Skeletal muscle satellite cell (primary cell): ENCODE data around the gene CHAF1A.

Source experiments
- H3K27me3 ChIP-seq: 2 replicates; pipeline ENCODE4 v1.7.0; 2013; ENCODE audit warnings: low read length; ENCODE audit not compliant: control insufficient read depth, insufficient read depth
- H3K36me3 ChIP-seq: 2 replicates; pipeline ENCODE4 v1.7.0; 2013; ENCODE audit warnings: mild to moderate bottlenecking, control low read depth, low read length; ENCODE audit not compliant: insufficient read depth
- H3K4me1 ChIP-seq: 2 replicates; pipeline ENCODE4 v1.7.0; 2013; ENCODE audit warnings: low read length; ENCODE audit not compliant: control insufficient read depth, insufficient read depth
- H3K4me2 ChIP-seq: 2 replicates; pipeline ENCODE4 v1.7.0; 2013; ENCODE audit warnings: mild to moderate bottlenecking, low read length
- H3K4me3 ChIP-seq: 2 replicates; pipeline ENCODE4 v1.7.0; 2013; ENCODE audit warnings: low read length
- H3K9ac ChIP-seq: 2 replicates; pipeline ENCODE4 v1.7.0; 2013; ENCODE audit warnings: mild to moderate bottlenecking, low read depth, low read length, moderate library complexity
- H3K9me3 ChIP-seq: replicated peaks from 2 replicates; pipeline ENCODE4 v1.7.0; 2013; ENCODE audit warnings: mild to moderate bottlenecking, control low read depth, low read length

The CHAF1A gene

GRCh38 chr19:4447327-4448146 lies 45.1 kb downstream of the CHAF1A start:
- Histone ChIP-seq H3K4me1 (no peaks in the 10 kb centered on the region), H3K27me3 (no peaks in the 10 kb centered on the region), H3K36me3 (peaks cover 70% of the 10 kb centered on the region), H3K4me2 (no peak overlapping the region), H3K9ac (no peak overlapping the region), H3K9me3 (no peaks in the 10 kb centered on the region), H3K4me3 (no peak overlapping the region)

DNA sequence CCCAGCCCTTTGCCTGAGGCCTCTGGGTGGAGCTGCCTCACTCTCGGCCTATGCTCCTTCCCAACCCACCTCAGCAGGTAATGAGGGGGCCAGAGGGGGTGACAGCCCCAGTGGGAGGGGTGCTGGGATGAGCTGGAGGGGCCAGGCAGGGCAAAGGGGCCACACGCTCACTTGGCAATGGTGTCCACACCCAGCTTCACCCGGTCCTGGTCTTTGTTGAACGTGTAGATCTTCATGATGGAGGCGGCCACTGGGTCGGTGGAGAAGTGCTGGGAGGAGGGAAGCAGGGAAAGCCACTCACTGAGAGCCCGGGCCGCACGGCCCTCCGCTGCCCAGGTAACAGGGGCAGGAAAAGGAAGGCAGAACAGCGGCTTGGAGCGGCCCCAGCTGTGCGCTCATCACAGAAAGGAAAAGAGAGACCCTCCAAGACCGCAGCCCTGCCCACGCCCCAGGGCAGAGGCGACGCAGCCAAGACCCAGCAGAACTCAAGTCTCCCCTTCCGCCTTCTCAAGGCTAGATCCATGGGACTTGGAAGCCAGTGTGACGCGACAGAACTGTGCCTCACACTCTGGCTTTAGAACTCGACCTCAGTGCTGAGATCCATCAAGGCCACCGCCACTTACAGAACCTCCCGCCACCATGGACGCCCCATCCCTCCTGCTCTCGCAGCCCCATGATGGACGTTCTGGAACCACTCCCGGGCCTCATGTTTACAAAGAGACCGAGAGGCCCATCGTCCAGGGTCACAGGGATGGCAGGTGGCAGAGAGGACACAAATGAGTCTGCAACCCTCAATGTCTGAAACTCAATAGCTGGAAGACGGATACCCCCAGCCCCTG lies 45.9 kb downstream of the CHAF1A start:
- Histone ChIP-seq H3K27me3 (no peaks in the 10 kb centered on the region), H3K4me2 (no peak overlapping the region), H3K9me3 (no peaks in the 10 kb centered on the region), H3K4me3 (no peak overlapping the region), H3K36me3 (peaks cover 78% of the 10 kb centered on the region), H3K4me1 (no peaks in the 10 kb centered on the region), H3K9ac (no peak overlapping the region)

DNA sequence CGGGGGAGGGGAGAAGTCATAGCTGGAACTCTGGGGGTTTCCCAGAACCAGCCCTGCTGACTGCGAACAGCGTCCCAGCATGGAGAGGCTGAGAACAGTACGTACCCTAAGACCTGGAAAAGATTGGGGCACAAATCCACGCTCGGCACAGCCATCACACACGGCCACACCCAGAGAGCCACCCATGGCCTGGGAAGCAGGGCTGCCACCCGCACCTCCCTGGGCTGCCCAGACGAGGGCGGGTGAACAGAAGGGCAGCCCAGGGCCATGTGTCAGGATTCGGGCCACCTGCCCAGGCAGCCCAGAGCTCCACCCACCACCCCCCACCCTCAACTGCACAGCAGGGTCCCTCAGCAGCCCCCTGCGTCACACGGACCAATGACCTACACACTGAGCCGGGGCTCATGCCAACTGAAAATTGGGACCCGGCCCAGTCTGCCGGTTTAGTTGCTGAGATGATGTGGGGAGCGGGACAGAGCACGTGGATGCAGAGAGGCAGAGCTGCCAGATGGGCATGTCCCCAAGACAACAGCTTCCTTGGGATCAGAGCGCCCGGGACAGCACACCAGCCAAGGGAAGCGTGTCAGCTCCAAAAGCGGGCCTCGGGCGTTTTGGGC lies 46.7 kb downstream of the CHAF1A start:
- Histone ChIP-seq H3K36me3 (peaks cover 84% of the 10 kb centered on the region), H3K4me1 (no peaks in the 10 kb centered on the region), H3K4me2 (no peak overlapping the region), H3K9me3 (no peaks in the 10 kb centered on the region), H3K9ac (no peak overlapping the region), H3K4me3 (no peak overlapping the region), H3K27me3 (no peaks in the 10 kb centered on the region)

- Histone ChIP-seq H3K4me2 (no peak overlapping the region), H3K4me1 (peaks cover 1% of the 10 kb centered on the region), H3K36me3 (peaks cover 82% of the 10 kb centered on the region), H3K4me3 (no peak overlapping the region), H3K9ac (no peak overlapping the region), H3K9me3 (no peaks in the 10 kb centered on the region), H3K27me3 (no peaks in the 10 kb centered on the region)
These were observed 47.2 kb downstream of the CHAF1A start for GRCh38 chr19:4449639-4450028.

GRCh38 chr19:4452230-4452990 lies 50.0 kb downstream of the CHAF1A start:
- H3K27me3 ChIP-seq, result no peaks in the 10 kb centered on the region
- no peak overlapping the region for H3K4me3 ChIP-seq
- no peak overlapping the region for H3K4me2 ChIP-seq
- no peaks in the 10 kb centered on the region for H3K9me3 ChIP-seq
- H3K4me1 ChIP-seq, result peaks cover 20% of the 10 kb centered on the region
- H3K9ac ChIP-seq, result no peak overlapping the region
- peaks cover 60% of the 10 kb centered on the region for H3K36me3 ChIP-seq

GRCh38 chr19:4453232-4454179 lies 51.1 kb downstream of the CHAF1A start:
- Histone ChIP-seq H3K36me3 (peaks cover 49% of the 10 kb centered on the region), H3K4me3 (no peak overlapping the region), H3K27me3 (no peaks in the 10 kb centered on the region), H3K9me3 (no peaks in the 10 kb centered on the region), H3K4me1 (peaks cover 20% of the 10 kb centered on the region), H3K9ac (no peak overlapping the region), H3K4me2 (no peak overlapping the region)

DNA sequence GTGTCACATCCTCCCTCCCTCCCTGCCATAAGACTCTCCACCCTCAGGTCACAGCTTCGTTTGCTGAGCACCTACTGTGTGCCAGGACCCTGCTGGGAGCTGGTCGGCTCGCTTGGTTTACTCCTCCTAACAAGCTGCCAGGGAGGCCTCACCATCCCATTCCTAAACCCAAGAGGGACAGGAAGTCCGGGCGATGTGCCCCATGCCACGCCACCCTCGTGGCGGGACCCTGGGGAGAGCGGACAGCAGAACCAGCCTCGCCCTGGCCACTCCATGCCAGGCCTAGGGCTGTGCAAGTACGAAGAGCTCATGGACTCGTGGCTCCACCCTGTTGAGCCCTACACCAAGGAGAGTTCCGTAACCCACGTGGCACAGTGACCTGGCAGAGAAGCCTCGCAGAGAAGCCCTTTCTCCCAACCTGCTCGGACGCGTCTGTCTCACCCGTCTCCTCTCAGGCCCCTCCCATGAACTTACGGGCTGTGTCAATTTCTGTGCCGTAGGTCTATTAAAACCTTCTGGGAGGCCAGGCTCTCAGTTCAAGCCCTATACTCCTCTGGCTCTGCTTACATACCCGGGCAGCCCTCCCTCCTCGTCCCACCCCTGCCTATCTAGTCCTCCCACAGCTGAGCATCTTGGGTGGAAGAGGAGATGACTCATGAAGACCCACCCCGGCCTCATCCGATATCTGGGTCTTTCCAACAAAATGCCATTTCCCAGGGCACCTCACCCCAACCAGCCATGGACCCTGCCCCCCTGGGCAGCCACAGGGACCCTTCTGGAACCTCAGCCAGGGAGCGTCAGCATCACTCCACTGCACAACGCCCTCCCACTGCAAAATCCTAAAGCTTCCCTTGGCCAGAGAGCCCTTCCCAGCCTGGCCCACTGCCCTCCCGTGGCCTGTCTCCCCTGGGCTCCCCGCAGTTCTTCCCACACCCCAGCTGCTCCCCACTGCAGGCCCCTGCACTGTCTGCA lies 52.6 kb downstream of the CHAF1A start:
- peak overlapping the region; percentile 89 for H3K9ac ChIP-seq
- H3K4me3 ChIP-seq, result peak overlapping the region; percentile 91
- peaks cover 36% of the 10 kb centered on the region for H3K36me3 ChIP-seq

DNA sequence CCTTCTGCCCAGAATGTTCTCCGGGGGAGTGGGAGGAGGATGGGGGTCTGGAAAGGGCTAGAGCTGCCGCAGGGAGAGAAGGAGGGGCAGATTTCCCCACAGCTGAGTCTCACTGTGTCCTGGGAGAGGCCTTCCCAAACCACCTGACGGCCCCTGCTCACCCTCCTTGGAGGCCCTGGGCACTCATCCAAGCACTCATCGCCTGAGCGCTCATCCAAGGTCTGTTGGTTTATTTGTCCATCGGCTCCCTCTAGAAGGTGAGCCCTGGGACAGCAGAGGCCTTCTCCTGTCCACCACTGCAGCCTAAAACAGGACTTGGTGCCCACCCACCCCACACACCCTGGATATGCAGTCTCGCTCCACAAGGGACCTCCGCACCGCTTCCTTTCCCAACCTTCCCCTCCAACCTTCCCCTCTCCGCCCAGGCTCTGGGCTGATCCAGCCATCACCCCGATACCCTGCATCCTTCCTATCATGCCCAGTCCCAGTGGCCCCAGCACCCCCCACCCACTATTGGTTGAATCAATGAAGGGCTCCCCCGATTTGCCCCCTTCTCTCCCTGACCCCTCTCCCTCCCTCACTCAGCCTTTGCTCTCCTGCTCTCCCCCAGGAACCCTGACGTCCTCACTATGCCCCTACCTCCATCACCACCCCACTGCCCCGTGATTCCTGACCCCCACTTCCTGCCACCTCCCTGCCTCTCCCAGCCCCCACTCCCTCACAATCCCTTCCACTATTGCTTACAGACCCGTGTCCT lies 53.5 kb downstream of the CHAF1A start:
- peak overlapping the region; percentile 98 for H3K4me2 ChIP-seq
- H3K27me3 ChIP-seq, result no peaks in the 10 kb centered on the region
- H3K9me3 ChIP-seq, result no peaks in the 10 kb centered on the region
- peaks cover 20% of the 10 kb centered on the region for H3K4me1 ChIP-seq
- peaks cover 33% of the 10 kb centered on the region for H3K36me3 ChIP-seq
- H3K9ac ChIP-seq, result peak overlapping the region; percentile 89
- peak overlapping the region; percentile 91 for H3K4me3 ChIP-seq

More for the DNA sequence above, 52.6 kb downstream of the CHAF1A start:
- H3K27me3 ChIP-seq, result no peaks in the 10 kb centered on the region
- H3K4me2 ChIP-seq, result peak overlapping the region; percentile 98
- peaks cover 20% of the 10 kb centered on the region for H3K4me1 ChIP-seq
- H3K9me3 ChIP-seq, result no peaks in the 10 kb centered on the region

DNA sequence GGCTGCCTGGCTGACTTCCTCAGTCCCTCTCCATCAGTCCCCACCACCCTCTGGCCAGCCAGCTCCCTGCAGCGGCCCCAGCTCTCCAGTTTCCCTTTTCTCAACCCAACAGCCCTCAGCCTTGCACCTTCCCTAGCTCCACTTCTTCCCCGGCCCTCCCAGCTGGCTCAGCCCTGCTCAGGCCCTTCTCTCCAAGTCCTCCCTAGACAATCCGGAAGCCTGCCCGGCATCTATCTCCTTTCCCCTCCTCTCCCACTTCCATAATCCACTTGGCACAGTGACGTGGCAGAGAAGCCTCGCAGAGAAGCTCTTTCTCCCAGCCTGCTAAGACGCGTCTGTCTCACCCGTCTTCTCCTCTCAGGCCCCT lies 54.0 kb downstream of the CHAF1A start:
- no peaks in the 10 kb centered on the region for H3K9me3 ChIP-seq
- peaks cover 20% of the 10 kb centered on the region for H3K4me1 ChIP-seq
- peak overlapping the region; percentile 91 for H3K4me3 ChIP-seq
- H3K4me2 ChIP-seq, result peak overlapping the region; percentile 98
- peak overlapping the region; percentile 89 for H3K9ac ChIP-seq
- no peaks in the 10 kb centered on the region for H3K27me3 ChIP-seq
- H3K36me3 ChIP-seq, result peaks cover 28% of the 10 kb centered on the region
